Non-pigmented ciliary epithelial cell (primary cell): ENCODE measurements around the gene NFATC1.
A peak's percentile ranks its signal among the peaks of the same experiment; 100 is the strongest.

Experiments used
- DNase-seq: peaks from one replicate; pipeline ENCODE4 v3.0.0-alpha.2; 2010; ENCODE audit warnings: low read depth

Gene NFATC1

GRCh38 chr18:79554945-79555645 is 159.4 kb downstream of the NFATC1 start:
- DNase-seq, result no peak

GRCh38 chr18:79555885-79556284 is 160.2 kb downstream of the NFATC1 start:
- no peak for DNase-seq

GRCh38 chr18:79556829-79557585 is 161.3 kb downstream of the NFATC1 start:
- no peak for DNase-seq

GRCh38 chr18:79558196-79558932 is 162.6 kb downstream of the NFATC1 start:
- no peak for DNase-seq

GRCh38 chr18:79558933-79559416 is 163.2 kb downstream of the NFATC1 start:
- no peak for DNase-seq

GRCh38 chr18:79559436-79559835 is 163.7 kb downstream of the NFATC1 start:
- no peak for DNase-seq

GRCh38 chr18:79560042-79560860 is 164.5 kb downstream of the NFATC1 start:
- no peak for DNase-seq

- DNase-seq, result no peak
Observed at GRCh38 chr18:79560861-79561210, 165.1 kb downstream of the NFATC1 start.

- DNase-seq, result no peak
Observed at GRCh38 chr18:79563949-79564348, 168.2 kb downstream of the NFATC1 start.

GRCh38 chr18:79564441-79564840 is 168.7 kb downstream of the NFATC1 start:
- no peak for DNase-seq

- DNase-seq, result no peak
Observed at GRCh38 chr18:79566771-79567431, 171.2 kb downstream of the NFATC1 start.

GRCh38 chr18:79567481-79568147 is 171.9 kb downstream of the NFATC1 start:
- peak; percentile 89 for DNase-seq

- DNase-seq, result no peak
Observed at GRCh38 chr18:79568543-79569205, 172.9 kb downstream of the NFATC1 start.

- no peak for DNase-seq
Observed at GRCh38 chr18:79569720-79570119, 174.0 kb downstream of the NFATC1 start.

GRCh38 chr18:79570266-79571201 is 174.8 kb downstream of the NFATC1 start:
- no peak for DNase-seq

GRCh38 chr18:79571211-79572092 is 175.7 kb downstream of the NFATC1 start:
- no peak for DNase-seq

GRCh38 chr18:79572093-79572780 is 176.5 kb downstream of the NFATC1 start:
- DNase-seq, result no peak
